ENCODE results near the gene SYNE2.
"Not testable (repeated sequence)": the region's sequence is repeated elsewhere in the genome, so short reads cannot be mapped to it uniquely, and the experiment has no call there.

Gene SYNE2

DNA sequence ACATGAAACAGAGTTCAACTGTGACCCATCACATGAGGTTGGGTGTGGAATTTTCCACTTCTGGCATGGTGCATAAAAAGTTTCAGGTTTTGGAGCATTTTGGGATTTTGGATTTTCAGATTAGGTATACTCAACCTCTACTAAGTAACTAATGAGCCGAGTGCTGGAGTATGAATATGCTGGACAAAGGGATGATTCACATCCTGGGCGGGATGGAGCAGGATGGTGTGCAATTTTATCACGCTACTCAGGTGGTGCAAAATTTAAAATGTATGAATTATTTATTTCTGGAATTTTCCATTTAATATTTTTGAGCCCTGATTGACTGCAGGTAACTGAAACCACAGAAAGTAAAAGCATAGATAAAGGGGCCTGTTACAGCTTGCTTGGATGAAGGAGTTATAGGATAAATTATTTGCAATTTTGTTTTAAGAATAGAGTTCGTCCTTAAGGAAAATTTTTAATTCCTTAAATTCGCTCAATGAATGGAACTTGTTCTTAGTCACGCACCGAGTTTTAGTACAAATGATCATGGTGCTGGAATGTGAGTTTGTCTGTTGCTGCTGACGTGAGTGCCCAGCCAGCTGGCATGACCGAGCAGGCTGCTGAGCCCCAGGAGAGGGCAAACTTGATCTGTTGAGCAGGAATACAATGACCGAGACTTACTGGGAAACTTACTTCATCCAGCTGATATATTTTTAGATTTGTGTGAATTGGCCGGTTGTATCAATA lies 265.0 kb downstream of the SYNE2 start:
- Histone ChIP-seq H3K9ac (no peak overlapping the region), H3K27me3 (no peaks in the 10 kb centered on the region), H4K20me1 (no peaks in the 10 kb centered on the region; a peak in 1 of 22 replicates), H3K4me2 (no peak overlapping the region), H3K4me1 (no peaks in the 10 kb centered on the region), H3K27ac (no peak overlapping the region), H3K36me3 (peaks cover 0 to 75% (median 42%) of the 10 kb centered on the region in 11 experiments; a peak in 17 of 22 replicates), H3K9me3 (replicated peaks in 1 of 11) (no peaks in the 10 kb centered on the region), H3K4me3 (no peak overlapping the region)
- no peak for TF ChIP-seq Cebpa-rat (IDR thresholded peaks at IDR 0.05)

DNA sequence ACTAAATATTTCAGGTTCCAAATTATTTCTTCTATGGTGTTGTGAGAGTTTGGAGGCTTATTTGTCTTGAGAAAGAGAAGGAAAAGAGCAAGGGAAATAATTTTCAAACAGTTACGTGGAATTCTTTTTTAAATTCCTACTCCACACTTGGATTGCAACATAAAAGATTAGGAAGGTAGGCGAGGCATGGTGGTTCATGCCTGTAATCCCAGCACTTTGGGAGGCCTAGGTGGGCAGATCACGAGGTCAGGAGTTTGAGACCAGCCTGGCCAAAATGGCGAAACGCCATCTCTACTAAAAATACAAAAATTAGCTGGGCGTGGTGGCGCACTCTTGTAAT lies 265.6 kb downstream of the SYNE2 start:
- H3K9ac ChIP-seq; H3K27me3 ChIP-seq; H4K20me1 ChIP-seq; H3K4me2 ChIP-seq; H3K27ac ChIP-seq; H3K4me3 ChIP-seq; H3K4me1 ChIP-seq; H3K9me3 ChIP-seq (replicated peaks in 1 of 11): not testable (repeated sequence)
- H3K36me3 ChIP-seq, result peaks cover 0 to 75% (median 45%) of the 10 kb centered on the region in 11 experiments; a peak in 19 of 22 replicates

DNA sequence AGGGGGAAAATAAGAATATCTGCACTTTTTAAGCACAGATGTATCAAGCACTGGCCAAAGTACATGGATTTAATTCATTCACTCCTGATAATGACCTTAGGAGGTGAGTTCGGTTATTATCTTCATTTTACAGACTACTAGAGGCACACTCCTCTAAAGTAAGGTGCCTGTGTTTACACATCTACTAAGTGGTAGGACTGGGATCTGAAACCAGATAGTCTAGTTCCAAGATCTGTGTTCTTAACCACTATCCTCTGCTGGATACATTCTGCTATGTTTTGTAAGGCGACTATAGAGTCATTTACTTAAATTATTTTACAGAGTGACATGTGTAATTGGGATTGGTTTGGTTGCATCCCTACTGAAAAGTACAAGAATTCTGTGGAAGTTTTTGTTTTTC lies 266.1 kb downstream of the SYNE2 start:
- peaks cover 0 to 75% (median 48%) of the 10 kb centered on the region in 11 experiments; a peak in 19 of 22 replicates for H3K36me3 ChIP-seq
- H3K27me3 ChIP-seq, result no peaks in the 10 kb centered on the region
- H3K4me2 ChIP-seq, result no peak overlapping the region
- no peak for TF ChIP-seq Cebpa-rat (IDR thresholded peaks at IDR 0.05)
- H3K4me1 ChIP-seq, result no peaks in the 10 kb centered on the region
- H3K4me3 ChIP-seq, result no peak overlapping the region
- no peak overlapping the region for H3K27ac ChIP-seq
- H3K9me3 ChIP-seq (replicated peaks in 1 of 11), result no peaks in the 10 kb centered on the region
- H4K20me1 ChIP-seq, result no peaks in the 10 kb centered on the region
- H3K9ac ChIP-seq, result no peak overlapping the region

DNA sequence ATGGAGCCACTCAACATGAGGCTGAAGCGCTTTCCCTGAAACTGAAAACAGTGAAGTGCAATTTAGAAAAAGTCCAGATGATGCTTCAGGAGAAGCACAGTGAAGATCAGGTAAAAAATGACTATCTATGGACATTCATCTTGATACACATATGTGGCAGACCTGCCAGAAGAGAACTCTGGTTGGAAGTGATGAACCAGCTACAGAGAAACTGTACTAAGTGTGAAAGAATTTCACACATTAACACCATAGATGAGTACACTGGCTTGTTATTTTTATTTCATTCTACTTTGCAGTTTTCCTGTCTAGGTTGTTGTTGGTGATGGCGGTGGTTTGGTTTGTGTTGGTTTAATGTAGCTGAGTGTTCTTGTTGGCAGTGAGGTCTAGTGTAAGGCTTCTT lies 266.7 kb downstream of the SYNE2 start:
- no peaks in the 10 kb centered on the region for H3K4me1 ChIP-seq
- H3K27me3 ChIP-seq, result no peaks in the 10 kb centered on the region
- H3K27ac ChIP-seq, result no peak overlapping the region
- peaks cover 0 to 75% (median 47%) of the 10 kb centered on the region in 11 experiments; a peak in 19 of 22 replicates for H3K36me3 ChIP-seq
- H3K9ac ChIP-seq, result no peak overlapping the region
- no peak overlapping the region for H3K4me3 ChIP-seq
- H3K9me3 ChIP-seq (replicated peaks in 1 of 11), result no peaks in the 10 kb centered on the region
- no peak for TF ChIP-seq Cebpa-rat (IDR thresholded peaks at IDR 0.05)
- H4K20me1 ChIP-seq, result no peaks in the 10 kb centered on the region
- H3K4me2 ChIP-seq, result no peak overlapping the region

DNA sequence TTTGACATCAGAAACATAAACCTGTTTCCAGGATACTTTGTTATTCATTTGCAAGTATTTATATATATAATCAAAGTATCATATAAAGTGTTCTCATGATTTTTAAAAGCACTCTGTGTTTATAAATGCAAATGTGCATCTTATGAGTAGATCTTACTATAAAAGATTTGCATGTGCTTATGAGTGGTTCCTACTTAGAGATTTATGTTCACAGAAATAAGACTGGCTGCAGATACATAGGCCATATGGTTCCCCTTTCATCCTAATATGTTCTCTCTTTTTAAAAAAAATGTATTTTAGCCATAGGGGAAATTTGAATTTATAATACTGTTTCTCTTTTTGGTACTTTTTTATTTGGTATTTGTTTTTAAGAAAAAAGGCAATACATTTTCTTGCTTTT lies 267.2 kb downstream of the SYNE2 start:
- no peaks in the 10 kb centered on the region for H4K20me1 ChIP-seq
- no peak overlapping the region for H3K4me3 ChIP-seq
- no peaks in the 10 kb centered on the region for H3K4me1 ChIP-seq
- peaks cover 0 to 75% (median 45%) of the 10 kb centered on the region in 11 experiments; a peak in 19 of 22 replicates for H3K36me3 ChIP-seq
- no peaks in the 10 kb centered on the region for H3K27me3 ChIP-seq
- no peak overlapping the region for H3K4me2 ChIP-seq
- TF ChIP-seq Cebpa-rat (IDR thresholded peaks at IDR 0.05), result no peak
- H3K27ac ChIP-seq, result no peak overlapping the region
- H3K9me3 ChIP-seq (replicated peaks in 1 of 11), result no peaks in the 10 kb centered on the region
- H3K9ac ChIP-seq, result no peak overlapping the region

DNA sequence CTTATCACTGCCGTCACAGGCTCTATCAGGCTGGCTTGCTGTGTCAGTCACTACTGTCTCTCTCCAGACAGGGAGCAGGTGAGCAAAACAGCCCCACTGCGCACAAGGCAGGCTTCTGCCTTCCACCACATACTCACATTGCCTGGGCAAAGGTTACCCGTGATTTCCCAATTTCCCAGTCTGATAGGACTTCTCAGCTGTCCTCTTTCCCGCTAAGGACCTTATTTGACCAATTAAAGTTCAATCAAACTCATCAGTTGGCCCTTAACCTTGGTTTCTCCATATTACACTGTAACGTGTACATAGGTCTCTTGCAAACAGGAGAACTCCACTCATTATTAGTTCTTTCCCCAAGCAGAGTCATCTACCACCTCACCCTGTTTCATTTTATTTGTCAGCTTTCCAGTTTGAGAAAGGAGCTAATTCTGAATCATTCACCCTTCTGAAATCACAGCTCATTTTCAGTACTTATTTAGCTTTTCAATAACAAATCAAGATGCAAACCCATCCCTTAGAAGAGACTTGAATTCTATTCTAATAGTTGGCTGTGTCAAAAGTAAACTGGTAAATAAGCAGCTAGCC lies 270.5 kb downstream of the SYNE2 start:
- Histone ChIP-seq H4K20me1 (no peaks in the 10 kb centered on the region), H3K36me3 (peaks cover 11 to 99% (median 67%) of the 10 kb centered on the region in 11 experiments; a peak in 21 of 22 replicates), H3K27me3 (no peaks in the 10 kb centered on the region), H3K9ac (no peak overlapping the region), H3K9me3 (replicated peaks in 1 of 11) (no peaks in the 10 kb centered on the region), H3K4me3 (no peak overlapping the region), H3K4me2 (no peak overlapping the region), H3K27ac (no peak overlapping the region), H3K4me1 (no peaks in the 10 kb centered on the region)
- TF ChIP-seq Cebpa-rat (IDR thresholded peaks at IDR 0.05), result no peak

DNA sequence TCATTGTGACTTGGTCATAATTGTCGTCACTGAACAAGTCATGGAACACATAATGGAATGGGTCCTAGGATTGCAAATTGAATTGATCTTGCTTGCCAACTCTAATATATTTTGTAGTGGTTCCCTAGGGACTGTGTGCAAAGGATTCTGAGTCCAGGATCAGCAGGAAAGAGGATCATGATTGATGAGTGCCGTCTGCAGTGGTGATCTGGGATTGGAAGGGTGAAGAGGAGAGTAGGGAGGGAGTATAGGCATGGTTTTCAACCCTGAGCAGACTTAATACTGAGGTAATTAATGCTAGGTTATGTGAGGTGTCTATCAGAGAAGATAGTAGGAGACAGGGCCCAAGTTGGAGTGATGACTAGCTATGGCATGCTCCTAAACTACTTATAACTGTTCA lies 272.5 kb downstream of the SYNE2 start:
- Histone ChIP-seq H3K36me3 (peaks cover 19 to 100% (median 78%) of the 10 kb centered on the region in 11 experiments), H4K20me1 (no peaks in the 10 kb centered on the region), H3K27me3 (no peaks in the 10 kb centered on the region), H3K4me3 (no peak overlapping the region), H3K9ac (no peak overlapping the region), H3K4me1 (no peaks in the 10 kb centered on the region), H3K4me2 (no peak overlapping the region), H3K9me3 (replicated peaks in 1 of 11) (no peaks in the 10 kb centered on the region), H3K27ac (no peak overlapping the region)
- TF ChIP-seq Cebpa-rat (IDR thresholded peaks at IDR 0.05), result no peak

DNA sequence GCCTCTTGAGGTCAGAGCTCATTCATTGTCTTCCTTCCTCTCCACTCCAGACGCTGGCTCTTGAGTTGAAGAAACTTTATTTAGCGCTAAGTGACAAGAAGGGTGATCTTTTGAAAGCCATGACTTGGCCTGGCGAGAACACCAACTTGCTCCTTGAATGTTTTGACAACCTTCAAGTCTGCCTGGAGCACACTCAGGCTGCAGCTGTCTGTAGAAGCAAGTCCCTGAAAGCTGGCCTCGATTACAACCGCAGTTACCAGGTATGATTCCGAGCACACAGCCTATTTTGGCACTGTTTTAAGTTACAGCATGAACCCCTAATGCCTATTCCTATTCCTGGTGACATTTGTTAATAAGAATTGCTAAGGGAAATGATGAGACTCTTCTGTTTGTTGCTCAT lies 273.7 kb downstream of the SYNE2 start:
- TF ChIP-seq Cebpa-rat (IDR thresholded peaks at IDR 0.05), result no peak
- Histone ChIP-seq H3K4me1 (no peaks in the 10 kb centered on the region), H3K4me2 (no peak overlapping the region), H3K27ac (no peak overlapping the region), H3K36me3 (peaks cover 19 to 100% (median 84%) of the 10 kb centered on the region in 11 experiments), H3K27me3 (no peaks in the 10 kb centered on the region), H3K9ac (no peak overlapping the region), H3K4me3 (no peak overlapping the region), H3K9me3 (replicated peaks in 1 of 11) (no peaks in the 10 kb centered on the region), H4K20me1 (no peaks in the 10 kb centered on the region)

DNA sequence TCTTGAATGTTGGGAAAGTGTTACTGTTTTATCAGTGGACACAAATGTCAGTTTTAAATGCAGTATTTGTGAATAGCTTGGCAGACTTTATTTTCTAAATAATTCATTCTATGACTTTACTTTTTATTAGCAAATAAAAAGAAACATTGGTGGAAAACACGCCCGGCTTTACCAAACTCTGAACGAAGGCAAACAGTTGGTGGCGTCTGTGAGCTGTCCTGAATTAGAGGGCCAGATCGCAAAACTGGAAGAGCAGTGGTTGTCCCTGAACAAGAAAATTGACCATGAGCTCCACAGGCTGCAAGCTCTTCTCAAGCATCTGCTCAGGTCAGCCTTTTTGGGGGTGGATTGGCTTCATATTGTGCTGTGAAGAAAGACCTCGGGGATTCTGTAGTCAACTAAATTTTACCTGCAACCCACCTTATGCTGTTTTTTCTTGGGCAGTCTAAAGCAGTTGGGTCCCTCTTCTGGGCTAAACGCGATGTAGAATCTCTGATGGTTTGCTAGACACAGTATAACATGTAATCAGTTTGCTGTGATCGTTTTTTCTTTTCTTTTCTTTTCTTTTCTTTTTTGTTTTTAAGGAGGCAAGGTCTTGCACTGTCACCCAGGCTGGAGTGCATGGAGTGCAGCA lies 285.0 kb downstream of the SYNE2 start:
- Histone ChIP-seq H3K4me3 (no peak overlapping the region), H3K4me2 (no peak overlapping the region), H3K36me3 (peaks cover 18 to 77% (median 56%) of the 10 kb centered on the region in 11 experiments), H3K9me3 (replicated peaks in 1 of 11) (no peaks in the 10 kb centered on the region), H4K20me1 (no peaks in the 10 kb centered on the region; a peak in 1 of 22 replicates), H3K9ac (no peak overlapping the region), H3K27me3 (no peaks in the 10 kb centered on the region), H3K4me1 (no peaks in the 10 kb centered on the region), H3K27ac (no peak overlapping the region)
- TF ChIP-seq Cebpa-rat (IDR thresholded peaks at IDR 0.05), result no peak
